Measurements from ENCODE around the gene ZNF197. TPM values are rescaled to one million over a fixed set of nuclear protein-coding genes. Genes with fewer than 3 reads are reported as not detected.

Gene ZNF197
- total and polyA plus RNA-seq, 3 donors from 2014 or later, result 11.9 to 23.6 (median 21.1) TPM

GRCh38 chr3:44685128-44685800, 60.4 kb downstream of the ZNF197 start:
- Histone ChIP-seq H3K36me3 (ENCODE audit: low read depth, missing control alignments) (no peaks in the 10 kb centered on the region), H3K9me3 (no peaks in the 10 kb centered on the region), H3K4me1 (peaks cover 5% of the 10 kb centered on the region), H3K27ac (peak overlapping the region in 1 of 2 donors; percentile 3), H3K27me3 (no peaks in the 10 kb centered on the region), H3K4me3 (peak overlapping the region; percentile 83 to 88)
- intact Hi-C loops (cut with DNase I; ENCODE audit: low total_unique reads), result no loop called here
- TF ChIP-seq POLR2A (IDR thresholded peaks at IDR 0.05) (no peak), CTCF (IDR thresholded peaks at IDR 0.05) (no peak)
- 1% methylated on average over 40 to 48 of the region's 48 CpGs for WGBS, 2 donors
- DNase-seq, result peak; percentile 92

- Histone ChIP-seq H3K4me3 (no peak overlapping the region), H3K27ac (no peak overlapping the region), H3K4me1 (peaks cover 5% of the 10 kb centered on the region), H3K9me3 (no peaks in the 10 kb centered on the region), H3K36me3 (ENCODE audit: low read depth, missing control alignments) (no peaks in the 10 kb centered on the region), H3K27me3 (no peaks in the 10 kb centered on the region)
- intact Hi-C loops (cut with DNase I; ENCODE audit: low total_unique reads), result no loop called here
- TF ChIP-seq CTCF (IDR thresholded peaks at IDR 0.05) (no peak), POLR2A (IDR thresholded peaks at IDR 0.05) (no peak)
- no peak for DNase-seq
- WGBS, 2 donors, result 66 to 82% methylated on average over 1 of the region's 1 CpG
These were observed 63.1 kb downstream of the ZNF197 start for GRCh38 chr3:44687898-44688297.

Other genes with a start within 250 kb of the ZNF197 start
- gene ZNF445, start 147.4 kb upstream of the ZNF197 start, total RNA-seq, result 10 to 100 TPM; 15.0 to 15.8 TPM
- 8.5 TPM for gene ZNF445, start 147.4 kb upstream of the ZNF197 start, polyA plus RNA-seq (ENCODE audit: insufficient read depth, low read depth, low replicate concordance)
- gene ZKSCAN7, start 69.8 kb upstream of the ZNF197 start, total RNA-seq, result 10 to 100 TPM; 20.1 to 26.4 TPM
- gene ZKSCAN7, start 69.8 kb upstream of the ZNF197 start, polyA plus RNA-seq (ENCODE audit: insufficient read depth, low read depth, low replicate concordance), result 11.5 TPM
- 1 to 10 TPM; 3.8 to 5.9 TPM for gene ZNF660, start 40.1 kb upstream of the ZNF197 start, total RNA-seq
- gene ZNF660, start 40.1 kb upstream of the ZNF197 start, polyA plus RNA-seq (ENCODE audit: insufficient read depth, low read depth, low replicate concordance), result 4.1 TPM
- 10 to 100 TPM; 19.8 to 26.6 TPM for gene ZNF35, start 23.7 kb downstream of the ZNF197 start, total RNA-seq
- 20.3 TPM for gene ZNF35, start 23.7 kb downstream of the ZNF197 start, polyA plus RNA-seq (ENCODE audit: insufficient read depth, low read depth, low replicate concordance)
- gene ZNF502, start 87.6 kb downstream of the ZNF197 start, total RNA-seq, result 10 to 100 TPM; 10.8 to 13.3 TPM
- 9.0 TPM for gene ZNF502, start 87.6 kb downstream of the ZNF197 start, polyA plus RNA-seq (ENCODE audit: insufficient read depth, low read depth, low replicate concordance)
- 10 to 100 TPM; 10.2 to 12.3 TPM for gene ZNF501, start 104.6 kb downstream of the ZNF197 start, total RNA-seq
- 9.2 TPM for gene ZNF501, start 104.6 kb downstream of the ZNF197 start, polyA plus RNA-seq (ENCODE audit: insufficient read depth, low read depth, low replicate concordance)
- gene KIAA1143, start 136.6 kb downstream of the ZNF197 start, total RNA-seq, result 10 to 100 TPM; 14.6 to 15.1 TPM
- 14.3 TPM for gene KIAA1143, start 136.6 kb downstream of the ZNF197 start, polyA plus RNA-seq (ENCODE audit: insufficient read depth, low read depth, low replicate concordance)
- gene KIF15, start 136.8 kb downstream of the ZNF197 start, total RNA-seq, result 10 to 100 TPM; 10.1 to 26.5 TPM
- gene KIF15, start 136.8 kb downstream of the ZNF197 start, polyA plus RNA-seq (ENCODE audit: insufficient read depth, low read depth, low replicate concordance), result 16.7 TPM
- 10 to 100 TPM; 42.2 to 46.4 TPM for gene TMEM42, start 236.9 kb downstream of the ZNF197 start, total RNA-seq
- 42.2 TPM for gene TMEM42, start 236.9 kb downstream of the ZNF197 start, polyA plus RNA-seq (ENCODE audit: insufficient read depth, low read depth, low replicate concordance)
- gene TGM4, start 249.6 kb downstream of the ZNF197 start, total RNA-seq, result 1 to 10 TPM in 1 of 2 donors, under 1 TPM in 1; 0.68 to 1.4 TPM
- gene TGM4, start 249.6 kb downstream of the ZNF197 start, polyA plus RNA-seq (ENCODE audit: insufficient read depth, low read depth, low replicate concordance), result 1.1 TPM